HCT116 (cell line): ENCODE measurements around the gene LMTK3. TPM values are rescaled to one million over a fixed set of nuclear protein-coding genes. Genes with fewer than 3 reads are reported as not detected.

Source experiments
- ATAC-seq: fragments of 200-7000 bp; cut with Tn5 transposase; 2 replicates; pipeline ENCODE4 v1.9.1; 2020; ENCODE audit warnings: mild to moderate bottlenecking, moderate library complexity
- BruUV-seq: library from RNA; stranded (reverse); fragments of 400-500 nt; replicated peaks from 2 replicates; lab custom pipeline; 2021; lab: Mats Ljungman, UMichigan
- CTCF ChIA-PET: fragments of 300-600 bp; sonication (Branson Sonifier 250); formaldehyde crosslinking; loops from one replicate; lab custom pipeline; 2021; ENCODE audit warnings: antibody characterized with exemption; lab: Charles Lee
- POLR2A ChIA-PET: fragments of 300-600, 350-600 bp; sonication (Branson Sonifier 250); formaldehyde crosslinking; loops from one replicate; lab custom pipeline; 2021; ENCODE audit warnings: antibody characterized with exemption; lab: Charles Lee
- RAD21 ChIA-PET, 2 experiments: fragments of 300-600 bp; sonication (Branson Sonifier 250); formaldehyde crosslinking; loops; one replicate each; lab custom pipeline; 2023; ENCODE audit warnings: low total read pairs in 2 of 2; ENCODE audit not compliant: uncharacterized antibody in 2 of 2, unreplicated experiment in 2 of 2, low non-redundant PET in 1 of 2; lab: Charles Lee
- DNase-seq: peaks from one replicate; pipeline ENCODE4 v3.0.0-alpha.2; 2010; ENCODE audit warnings: low read depth, low spot score
- H2AFZ ChIP-seq: fragments of 200-600 bp; shearing (Covaris generic), sonication (generic); 2 replicates; pipeline ENCODE4 v1.6.1; 2017; ENCODE audit warnings: low read depth, mixed run types, mixed read lengths, antibody characterized with exemption, low read length; ENCODE audit not compliant: poor library complexity, severe bottlenecking
- H3K27ac ChIP-seq: 2 replicates; pipeline ENCODE4 v1.5.1; 2012; ENCODE audit warnings: low read depth, low read length
- H3K27me3 ChIP-seq: fragments of 200-600 bp; sonication (generic); 2 replicates; pipeline ENCODE4 v1.6.1; 2016; ENCODE audit warnings: mixed run types, low read length, mixed read lengths; ENCODE audit not compliant: insufficient read depth
- H3K36me3 ChIP-seq, 2 experiments: fragments of 200-500 bp in 1 of 2; fragments of 200-600 bp in 1 of 2; sonication (Bioruptor generic) in 1 of 2; sonication (generic) in 1 of 2; 2 replicates each; pipeline versions ENCODE4 v1.5.1 to v1.6.1; 2014 to 2016; ENCODE audit warnings: low read length in 2 of 2, inconsistent platforms in 1 of 2, mixed read lengths in 1 of 2, mixed run types in 1 of 2; ENCODE audit not compliant: insufficient read depth in 2 of 2, control insufficient read depth in 1 of 2
- H3K4me1 ChIP-seq, 2 experiments: fragments of 200-600 bp in 1 of 2; sonication (generic) in 1 of 2; 2 replicates each; pipeline versions ENCODE4 v1.5.1 to v1.6.1; 2012 to 2017; ENCODE audit warnings: low read length in 2 of 2, inconsistent platforms in 1 of 2, mild to moderate bottlenecking in 1 of 2, mixed read lengths in 1 of 2, mixed run types in 1 of 2, moderate library complexity in 1 of 2; ENCODE audit not compliant: insufficient read depth in 2 of 2, control insufficient read depth in 1 of 2
- H3K4me2 ChIP-seq: fragments of 200-600 bp; sonication (generic); 2 replicates; pipeline ENCODE4 v1.6.1; 2017; ENCODE audit warnings: mixed run types, low read length, mixed read lengths
- H3K4me3 ChIP-seq, 2 experiments: fragments of 200-600 bp in 1 of 2; sonication (generic) in 1 of 2; replicated peaks in 1 of 2; 2 replicates each; pipeline ENCODE4 v1.5.1; 2011 to 2016; ENCODE audit warnings: low read length in 2 of 2, control low read depth in 1 of 2, low read depth in 1 of 2, mild to moderate bottlenecking in 1 of 2, mixed read lengths in 1 of 2, mixed run types in 1 of 2
- H3K79me2 ChIP-seq: fragments of 200-600 bp; sonication (generic); 2 replicates; pipeline ENCODE4 v1.6.1; 2017; ENCODE audit warnings: mild to moderate bottlenecking, mixed run types, low read length, moderate library complexity, mixed read lengths; ENCODE audit not compliant: insufficient read depth
- H3K9ac ChIP-seq: fragments of 200-600 bp; sonication (generic); 2 replicates; pipeline ENCODE4 v1.6.1; 2016; ENCODE audit warnings: low read length, mixed read lengths
- H3K9me2 ChIP-seq: fragments of 200-600 bp; sonication (generic), shearing (Covaris generic); 2 replicates; pipeline ENCODE4 v1.6.1; 2017; ENCODE audit warnings: mixed run types, mild to moderate bottlenecking, moderate library complexity; ENCODE audit not compliant: insufficient read depth
- H3K9me3 ChIP-seq, 2 experiments: fragments of 200-500 bp in 1 of 2; fragments of 200-600 bp in 1 of 2; sonication (Bioruptor generic) in 1 of 2; sonication (generic) in 1 of 2; 2 replicates each; pipeline ENCODE4 v1.6.1; 2014 to 2017; ENCODE audit warnings: low read length in 2 of 2, mixed read lengths in 2 of 2, inconsistent platforms in 1 of 2, low read depth in 1 of 2, mild to moderate bottlenecking in 1 of 2, mixed run types in 1 of 2, moderate library complexity in 1 of 2; ENCODE audit not compliant: control insufficient read depth in 1 of 2, insufficient read depth in 1 of 2
- H4K20me1 ChIP-seq: fragments of 200-600 bp; sonication (generic), shearing (Covaris generic); 2 replicates; pipeline ENCODE4 v1.6.1; 2017; ENCODE audit warnings: mixed run types, mild to moderate bottlenecking, moderate library complexity; ENCODE audit not compliant: insufficient read depth
- EGR1 ChIP-seq: IDR thresholded peaks from 2 replicates; pipeline ENCODE4 v1.6.1; 2012; ENCODE audit warnings: low read depth
- ELF1 ChIP-seq: IDR thresholded peaks from 2 replicates; pipeline ENCODE4 v1.6.1; 2012; ENCODE audit warnings: low read depth, borderline replicate concordance
- POLR2AphosphoS5 ChIP-seq: IDR thresholded peaks from 2 replicates; pipeline ENCODE4 v1.6.1; 2011; ENCODE audit warnings: mild to moderate bottlenecking, low read depth, low read length, moderate library complexity
- RAD21 ChIP-seq: IDR thresholded peaks from 2 replicates; pipeline ENCODE4 v1.6.1; 2012; ENCODE audit warnings: low read depth, mild to moderate bottlenecking
- intact Hi-C: fragments of 100-400 bp; cut with micrococcal nuclease; formaldehyde crosslinking; loops from 2 replicates; pipeline ENCODE4 v1.10.0; 2022
- total RNA-seq: library from RNA; stranded (reverse); gene quantifications from one replicate; pipeline ENCODE4 v1.2.1, GENCODE V29; 2021; ENCODE audit not compliant: unreplicated experiment
- TF ChIP-seq, protein P1 (sequence below): IDR thresholded peaks from 2 replicates; pipeline ENCODE4 v1.6.1; 2012
- TF ChIP-seq, protein P2 (sequence below), 3 experiments: fragments of 200-600 bp in 1 of 3; sonication (generic) in 1 of 3; IDR thresholded peaks in 2 of 3; conservative IDR thresholded peaks in 1 of 3; 2 replicates each; pipeline ENCODE4 v1.5.1; 2012 to 2017; ENCODE audit warnings: low read depth in 2 of 3, low read length in 2 of 3, antibody characterized with exemption in 1 of 3, borderline replicate concordance in 1 of 3, control low read depth in 1 of 3, mild to moderate bottlenecking in 1 of 3, mixed read lengths in 1 of 3, mixed run types in 1 of 3, moderate library complexity in 1 of 3; ENCODE audit not compliant: insufficient read depth in 1 of 3

Gene LMTK3
- total RNA-seq, 1 experiment from 2014 or later = 19.9 TPM

DNA sequence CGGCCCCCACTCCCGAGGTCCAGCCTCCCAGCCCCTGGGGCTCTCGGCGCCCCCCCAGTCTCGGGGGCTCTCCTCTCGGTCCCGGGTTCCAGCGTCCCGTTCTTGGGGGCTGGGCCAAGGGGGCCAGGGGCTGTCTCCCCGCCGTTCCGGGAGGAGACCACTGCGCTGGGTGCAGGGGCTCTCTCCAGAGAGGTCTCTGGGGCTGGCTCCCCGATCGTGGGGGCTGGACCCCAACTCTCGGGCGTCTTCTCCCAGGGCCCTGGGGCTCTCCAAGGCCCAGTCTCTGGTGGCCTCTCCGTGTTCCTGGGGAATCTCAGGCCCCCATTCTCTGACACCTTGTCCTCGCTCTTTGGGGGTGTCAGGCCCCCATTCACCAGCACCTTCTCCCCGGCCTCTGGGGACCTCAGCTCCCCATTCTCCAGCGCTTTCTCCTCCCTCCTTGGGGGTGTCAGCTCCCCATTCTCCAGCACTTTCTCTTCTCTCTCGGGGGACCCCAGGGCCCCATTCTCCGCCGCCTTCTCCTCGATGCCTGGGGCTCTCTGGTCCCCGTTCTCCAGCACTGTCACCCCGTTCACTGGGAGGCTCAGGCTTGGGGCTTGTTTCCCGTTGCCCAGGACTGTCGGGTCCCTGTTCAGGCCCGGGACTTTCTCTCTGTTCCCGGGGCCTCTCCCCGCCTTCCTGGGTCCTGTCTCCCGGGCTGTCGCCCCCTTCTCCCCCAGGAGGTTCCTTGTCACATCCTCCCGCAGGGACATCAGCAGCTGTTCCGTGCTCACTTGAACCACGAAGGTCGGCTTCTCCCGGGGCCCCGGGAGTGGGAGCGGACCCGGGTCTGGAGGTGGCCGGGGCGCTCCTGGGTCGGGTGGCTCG lies 13.7 kb downstream of the LMTK3 start:
- CTCF ChIA-PET = no interaction called here
- Histone ChIP-seq H3K27ac (no peak overlapping the region; the same call in 1 of the 2 replicates), H3K79me2 (peaks cover 9% of the 10 kb centered on the region; the same call in 1 of the 2 replicates), H3K4me2 (no peak overlapping the region), H3K9me2 (no peaks in the 10 kb centered on the region), H3K4me3 (no peak overlapping the region), H3K4me1 (peaks cover 21 to 52% of the 10 kb centered on the region in 2 experiments), H3K9ac (no peak overlapping the region)
- DNase-seq = no peak
- no TSS peak for BruUV-seq
- intact Hi-C loops = loop anchor here (10.0 kb wide), 1 partner anchor 103 kb away; the partner anchor contains the start of genes GRIN2D and KDELR1
- no peak for TF ChIP-seq RAD21
- no peak for TF ChIP-seq EGR1
- no peak for TF ChIP-seq ELF1
- TF ChIP-seq, protein P1, sequence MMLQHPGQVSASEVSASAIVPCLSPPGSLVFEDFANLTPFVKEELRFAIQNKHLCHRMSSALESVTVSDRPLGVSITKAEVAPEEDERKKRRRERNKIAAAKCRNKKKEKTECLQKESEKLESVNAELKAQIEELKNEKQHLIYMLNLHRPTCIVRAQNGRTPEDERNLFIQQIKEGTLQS = no peak
- TF ChIP-seq, protein P2, sequence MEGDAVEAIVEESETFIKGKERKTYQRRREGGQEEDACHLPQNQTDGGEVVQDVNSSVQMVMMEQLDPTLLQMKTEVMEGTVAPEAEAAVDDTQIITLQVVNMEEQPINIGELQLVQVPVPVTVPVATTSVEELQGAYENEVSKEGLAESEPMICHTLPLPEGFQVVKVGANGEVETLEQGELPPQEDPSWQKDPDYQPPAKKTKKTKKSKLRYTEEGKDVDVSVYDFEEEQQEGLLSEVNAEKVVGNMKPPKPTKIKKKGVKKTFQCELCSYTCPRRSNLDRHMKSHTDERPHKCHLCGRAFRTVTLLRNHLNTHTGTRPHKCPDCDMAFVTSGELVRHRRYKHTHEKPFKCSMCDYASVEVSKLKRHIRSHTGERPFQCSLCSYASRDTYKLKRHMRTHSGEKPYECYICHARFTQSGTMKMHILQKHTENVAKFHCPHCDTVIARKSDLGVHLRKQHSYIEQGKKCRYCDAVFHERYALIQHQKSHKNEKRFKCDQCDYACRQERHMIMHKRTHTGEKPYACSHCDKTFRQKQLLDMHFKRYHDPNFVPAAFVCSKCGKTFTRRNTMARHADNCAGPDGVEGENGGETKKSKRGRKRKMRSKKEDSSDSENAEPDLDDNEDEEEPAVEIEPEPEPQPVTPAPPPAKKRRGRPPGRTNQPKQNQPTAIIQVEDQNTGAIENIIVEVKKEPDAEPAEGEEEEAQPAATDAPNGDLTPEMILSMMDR (IDR thresholded peaks at IDR 0.05 in 2 of 3, conservative IDR thresholded peaks at IDR 0.05 in 1 of 3; ENCODE audit: borderline replicate concordance in 1 of 3, insufficient read depth in 1 of 3, low read depth in 2 of 3, low read length in 2 of 3) = no peak
- no peak for TF ChIP-seq POLR2AphosphoS5
- TF ChIP-seq, all 23 proteins: peak for 0
- no peaks in the 10 kb centered on the region; a peak in 1 of 4 replicates for H3K36me3 ChIP-seq
- no peaks in the 10 kb centered on the region for H3K27me3 ChIP-seq
- ChIA-PET POLR2A (no interaction called here), RAD21 (no interaction called here)
- no peaks in the 10 kb centered on the region for H3K9me3 ChIP-seq
- H4K20me1 ChIP-seq = no peaks in the 10 kb centered on the region
- no peak for ATAC-seq
- no peak overlapping the region for H2AFZ ChIP-seq
